Suppressor macrophage (primary cell): Measurements from ENCODE around the gene GSAP.

Source experiments
- DNase-seq, 4 experiments: peaks; one replicate each; pipeline ENCODE4 v3.0.0-alpha.2; 2020 to 2022

Gene GSAP

GRCh38 chr7:77434570-77435275 lies 18.6 kb upstream of the GSAP start:
- peak; percentile 24 to 60 (median 46) for DNase-seq

DNA sequence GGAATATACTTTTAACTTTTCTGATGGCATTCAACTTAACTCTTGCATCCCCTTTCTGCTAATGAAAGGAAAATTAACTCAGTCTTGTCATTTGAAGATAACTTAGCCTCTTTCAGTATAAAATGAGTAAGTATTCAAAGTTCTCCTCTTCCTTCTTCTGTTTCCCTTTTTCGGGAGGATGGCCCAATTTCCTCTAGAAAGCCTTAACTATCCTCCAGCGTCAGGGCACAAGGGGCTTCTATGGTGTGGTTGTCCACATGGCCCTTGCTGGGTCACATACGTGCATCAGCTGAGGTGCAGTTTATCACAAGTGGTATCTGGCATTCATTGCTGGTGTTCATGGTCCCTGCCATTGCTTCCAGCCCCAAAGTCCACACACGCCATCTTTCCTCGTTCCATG lies 17.8 kb upstream of the GSAP start:
- DNase-seq: peak; percentile 68 to 84 (median 75)

- no peak for DNase-seq
These were observed 14.8 kb upstream of the GSAP start for GRCh38 chr7:77430927-77431326.

GRCh38 chr7:77428777-77429231 lies 12.7 kb upstream of the GSAP start:
- peak; percentile 88 to 98 (median 94) for DNase-seq

- DNase-seq: peak; percentile 83 to 91 (median 85)
These were observed 12.0 kb upstream of the GSAP start for GRCh38 chr7:77427996-77428603.

DNA sequence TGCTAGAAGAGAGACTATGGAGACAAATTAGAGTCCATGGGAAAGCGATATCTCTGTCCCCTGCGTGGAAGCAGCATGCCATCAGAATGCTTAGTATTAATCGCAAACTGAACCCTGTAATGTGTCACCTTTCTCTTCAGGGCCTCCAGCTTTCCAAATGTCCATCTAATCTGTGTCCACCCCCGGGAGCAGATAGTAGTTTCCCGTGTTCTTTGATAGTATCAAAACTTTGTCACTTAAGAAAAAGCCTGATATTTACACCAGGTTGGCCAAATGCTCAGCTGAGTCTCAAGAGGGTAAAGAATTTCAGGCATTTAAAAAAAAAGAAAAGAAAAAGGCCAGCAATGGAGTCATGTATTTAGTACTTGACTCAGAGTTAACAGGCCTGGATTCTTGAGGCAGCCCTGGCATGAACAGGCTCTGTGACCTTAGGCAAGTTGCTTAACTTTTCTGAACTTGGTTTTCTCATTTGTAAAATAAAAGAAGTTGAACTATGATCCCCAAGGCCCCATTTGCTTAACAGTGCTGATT lies 10.4 kb upstream of the GSAP start:
- DNase-seq: peak in 3 of 4 experiments; percentile 32 to 60 (median 39)

DNA sequence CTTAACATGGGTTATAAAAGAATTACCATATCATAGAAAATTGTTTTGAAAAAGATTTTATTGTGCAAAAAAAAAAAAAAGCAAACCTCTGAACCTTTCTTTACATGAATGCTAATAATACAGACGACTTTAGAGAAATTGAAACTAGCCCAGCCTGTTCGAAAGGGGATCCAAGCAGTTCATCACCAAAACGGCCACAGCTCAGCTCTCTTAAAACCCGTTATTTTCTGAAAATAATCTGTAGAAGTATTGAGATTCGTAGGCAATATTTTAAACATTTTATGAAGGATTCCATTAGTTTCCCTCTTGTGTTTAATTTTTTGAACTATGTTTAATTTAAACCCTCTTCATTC lies 9.9 kb upstream of the GSAP start:
- peak in 2 of 4 experiments; percentile 34 to 61 for DNase-seq

- DNase-seq: peak in 1 of 4 experiments; percentile 37
These were observed 9.2 kb upstream of the GSAP start for GRCh38 chr7:77425101-77426051.

DNA sequence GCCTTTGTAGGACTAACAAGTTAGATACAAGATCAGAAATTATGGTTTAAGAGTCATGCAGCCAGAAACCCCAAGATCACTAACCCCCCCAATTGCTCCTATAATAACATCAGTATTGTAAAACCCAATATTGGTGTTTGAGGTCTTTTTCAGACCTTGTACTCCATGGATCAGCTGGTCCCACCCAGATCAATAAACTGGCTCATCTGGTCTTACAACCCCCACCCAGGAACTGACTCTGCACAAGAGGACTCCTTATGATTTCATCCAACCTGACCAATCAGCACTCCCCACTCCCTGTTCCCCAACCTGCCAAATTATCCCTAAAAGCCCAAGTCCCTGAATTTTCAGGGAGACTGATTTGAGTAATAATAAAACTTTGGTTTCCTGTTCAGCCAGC lies 6.4 kb upstream of the GSAP start:
- no peak for DNase-seq

- peak in 3 of 4 experiments; percentile 44 to 74 (median 67) for DNase-seq
These were observed 5.0 kb upstream of the GSAP start for GRCh38 chr7:77420986-77421672.

DNA sequence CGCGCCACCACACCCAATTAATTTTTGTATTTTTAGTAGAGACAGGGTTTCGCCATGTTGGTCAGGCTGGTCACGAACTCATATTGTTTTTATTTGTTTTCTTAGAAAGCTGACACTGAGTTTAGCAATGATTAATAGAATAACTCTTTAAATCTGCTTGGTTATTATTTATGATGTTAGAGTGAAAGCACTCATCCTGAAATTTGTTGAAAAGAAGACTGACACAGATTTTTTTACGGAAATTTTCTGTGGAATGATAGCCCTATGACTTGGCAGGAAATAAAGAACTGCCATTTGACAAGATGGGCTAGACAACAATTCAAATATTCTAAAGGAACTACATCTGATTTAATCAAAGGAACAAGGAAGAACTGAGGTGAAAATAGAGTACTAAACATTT lies 4.3 kb upstream of the GSAP start:
- DNase-seq: no peak

- DNase-seq: no peak
These were observed 3.0 kb upstream of the GSAP start for GRCh38 chr7:77419102-77419501.

DNA sequence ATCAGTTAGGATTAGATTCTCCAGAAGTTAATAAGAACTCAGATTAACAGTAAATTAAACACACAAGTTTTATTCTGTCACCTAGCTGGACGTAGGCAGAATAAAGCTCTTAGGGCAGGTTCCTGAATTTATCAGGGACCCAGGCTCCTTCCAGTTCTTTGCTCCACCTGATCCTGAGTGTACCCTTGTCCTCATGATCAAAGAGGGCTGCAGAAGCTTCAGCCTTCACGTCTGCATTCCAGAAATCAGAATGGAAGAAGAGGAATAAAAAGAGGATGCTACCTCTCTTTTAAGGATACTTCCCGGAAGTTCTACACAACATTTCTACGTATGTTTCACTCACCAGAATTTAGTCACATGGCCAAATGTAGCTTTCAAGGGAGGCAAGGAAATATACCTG lies 1.7 kb upstream of the GSAP start:
- DNase-seq: no peak

DNA sequence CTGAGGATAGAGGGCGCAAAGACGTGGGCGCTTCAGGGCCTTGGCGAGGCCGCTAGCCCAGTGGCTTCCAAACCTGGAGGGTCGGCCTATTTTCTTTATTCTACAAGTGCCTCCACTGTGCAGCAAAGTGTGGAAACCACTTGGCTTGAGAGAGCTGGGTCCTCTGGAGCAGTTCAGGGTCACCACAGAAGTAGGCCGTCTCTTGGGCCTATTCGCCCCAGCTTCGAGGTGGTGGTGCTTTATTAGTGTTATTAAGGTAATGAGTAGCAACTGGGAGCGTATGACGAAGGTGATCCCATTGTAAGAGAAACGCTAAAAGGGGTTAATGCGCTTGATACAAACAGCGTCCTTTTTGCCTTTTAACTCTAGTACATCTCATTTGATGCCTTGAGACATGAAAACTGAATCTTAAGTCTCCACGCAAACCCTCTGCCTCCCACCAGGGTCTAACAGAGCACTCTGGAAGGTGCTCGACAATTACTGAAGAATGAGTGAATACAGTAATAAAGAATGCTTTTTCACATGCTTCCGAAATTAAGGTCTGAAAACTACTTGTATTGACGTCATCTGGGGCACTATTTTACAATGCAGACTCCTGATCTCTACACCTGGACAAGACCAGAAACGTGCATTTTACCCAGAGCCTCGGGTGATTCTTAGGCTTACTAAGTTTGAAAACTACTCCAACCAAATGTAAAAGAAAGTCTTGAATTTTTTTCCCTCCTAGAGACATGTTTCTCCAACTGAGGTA lies 647 bp upstream of the GSAP start:
- no peak for DNase-seq

DNA sequence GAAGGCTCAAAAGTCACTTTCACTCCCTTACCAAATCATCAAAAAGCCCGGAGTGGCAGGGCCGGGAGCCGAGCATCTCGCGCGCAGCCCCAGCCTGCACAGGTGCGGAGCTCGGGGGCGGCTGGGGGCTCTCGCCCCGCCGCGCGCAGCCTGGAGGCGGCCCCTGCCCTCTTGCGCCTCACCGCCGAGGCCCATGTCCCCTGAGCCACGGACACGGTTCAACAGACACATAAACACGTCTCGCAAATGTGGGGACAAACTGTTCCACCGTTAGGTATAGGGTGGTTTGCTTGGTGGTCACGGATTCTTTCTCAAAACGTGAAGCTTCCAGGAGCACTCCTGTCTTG lies 700 bp downstream of the GSAP start:
- DNase-seq: peak in 2 of 4 experiments; percentile 50 to 51

- DNase-seq: peak; percentile 66 to 83 (median 74)
These were observed 2.2 kb downstream of the GSAP start for GRCh38 chr7:77413861-77414424.

- DNase-seq: peak; percentile 80 to 92 (median 88)
These were observed 3.0 kb downstream of the GSAP start for GRCh38 chr7:77413128-77413527.

GRCh38 chr7:77409739-77410547 lies 6.2 kb downstream of the GSAP start:
- peak; percentile 86 to 98 (median 91) for DNase-seq

GRCh38 chr7:77409005-77409738 lies 7.0 kb downstream of the GSAP start:
- DNase-seq: peak in 1 of 4 experiments; percentile 32

GRCh38 chr7:77407906-77408305 lies 8.2 kb downstream of the GSAP start:
- DNase-seq: peak in 1 of 4 experiments; percentile 63
